Measurements from ENCODE around the gene L2HGDH. TPM values are rescaled to one million over a fixed set of nuclear protein-coding genes. Genes with fewer than 3 reads are reported as not detected.

The L2HGDH gene
- total RNA-seq, 2 experiments from 2014 or later, result 1.7 to 3.1 TPM

GRCh38 chr14:50312734-50313054 lies 665 bp upstream of the L2HGDH start:
- no peaks in the 10 kb centered on the region for H3K9me3 Mint-ChIP-seq
- H3K4me1 Mint-ChIP-seq (ENCODE audit: low read depth), result peaks cover 59% of the 10 kb centered on the region
- Histone ChIP-seq H3K4me3 (ENCODE audit: low read length) (peak overlapping the region; percentile 90), H3K27ac (ENCODE audit: low read depth in 1 of 2, low read length in 2 of 2) (peak overlapping the region; percentile 85 to 90), H3K9me3 (ENCODE audit: control insufficient read depth in 1 of 2, insufficient read depth in 1 of 2, low read length in 2 of 2) (no peaks in the 10 kb centered on the region), H3K4me1 (ENCODE audit: insufficient read depth, low read length) (peaks cover 23% of the 10 kb centered on the region), H3K27me3 (ENCODE audit: control insufficient read depth in 1 of 2, insufficient read depth in 2 of 2, low read length in 2 of 2) (no peaks in the 10 kb centered on the region), H3K36me3 (ENCODE audit: insufficient read depth, low read length) (peaks cover 3% of the 10 kb centered on the region)
- H3K36me3 Mint-ChIP-seq (ENCODE audit: low read depth), result peaks cover 21% of the 10 kb centered on the region
- H3K27ac Mint-ChIP-seq, result peak overlapping the region; percentile 98
- intact Hi-C loops (cut with DNase I, micrococcal nuclease), result loop anchor here (1.0 to 10.0 kb wide), 10 partner anchors 9 to 1340 kb away; partner anchors contain the start of genes FRMD6 (in 1 of the 2), MAP4K5 (in 1 of the 2), MGAT2 (in 1 of the 2) and POLE2 (in 1 of the 2)
- ATAC-seq (ENCODE audit: poor library complexity), result peak; percentile 61
- ChIA-PET CTCF (interaction anchor here (1.3 to 4.1 kb wide), 3 partner anchors 9 to 80 kb away, joined by 3 to 43 read pairs (median 5); no protein-coding TSS in a partner anchor), POLR2A (interaction anchor here (0.7 to 2.6 kb wide), 13 partner anchors 8 to 726 kb away, joined by 3 to 18 read pairs (median 5); partner anchors contain the start of genes CDKL1, MGAT2, RPL36AL and RPS29)
- peak in 3 of 14 experiments; percentile 62 to 86 (median 70) for DNase-seq
- no peaks in the 10 kb centered on the region for H3K27me3 Mint-ChIP-seq
- peak overlapping the region; percentile 97 for H3K4me3 Mint-ChIP-seq
- TF ChIP-seq, protein P1, sequence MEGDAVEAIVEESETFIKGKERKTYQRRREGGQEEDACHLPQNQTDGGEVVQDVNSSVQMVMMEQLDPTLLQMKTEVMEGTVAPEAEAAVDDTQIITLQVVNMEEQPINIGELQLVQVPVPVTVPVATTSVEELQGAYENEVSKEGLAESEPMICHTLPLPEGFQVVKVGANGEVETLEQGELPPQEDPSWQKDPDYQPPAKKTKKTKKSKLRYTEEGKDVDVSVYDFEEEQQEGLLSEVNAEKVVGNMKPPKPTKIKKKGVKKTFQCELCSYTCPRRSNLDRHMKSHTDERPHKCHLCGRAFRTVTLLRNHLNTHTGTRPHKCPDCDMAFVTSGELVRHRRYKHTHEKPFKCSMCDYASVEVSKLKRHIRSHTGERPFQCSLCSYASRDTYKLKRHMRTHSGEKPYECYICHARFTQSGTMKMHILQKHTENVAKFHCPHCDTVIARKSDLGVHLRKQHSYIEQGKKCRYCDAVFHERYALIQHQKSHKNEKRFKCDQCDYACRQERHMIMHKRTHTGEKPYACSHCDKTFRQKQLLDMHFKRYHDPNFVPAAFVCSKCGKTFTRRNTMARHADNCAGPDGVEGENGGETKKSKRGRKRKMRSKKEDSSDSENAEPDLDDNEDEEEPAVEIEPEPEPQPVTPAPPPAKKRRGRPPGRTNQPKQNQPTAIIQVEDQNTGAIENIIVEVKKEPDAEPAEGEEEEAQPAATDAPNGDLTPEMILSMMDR (IDR thresholded peaks at IDR 0.05), result no peak

GRCh38 chr14:50311337-50311971 lies 575 bp downstream of the L2HGDH start:
- peak overlapping the region; percentile 90 for H3K4me3 ChIP-seq (ENCODE audit: low read length)

GRCh38 chr14:50310445-50310844 lies 1.6 kb downstream of the L2HGDH start:
- H3K27me3 Mint-ChIP-seq, result no peaks in the 10 kb centered on the region

More at GRCh38 chr14:50311337-50311971, 575 bp downstream of the L2HGDH start:
- H3K27me3 ChIP-seq (ENCODE audit: control insufficient read depth in 1 of 2, insufficient read depth in 2 of 2, low read length in 2 of 2), result no peaks in the 10 kb centered on the region
- H3K36me3 ChIP-seq (ENCODE audit: insufficient read depth, low read length), result peaks cover 3% of the 10 kb centered on the region
- Mint-ChIP-seq H3K27ac (peak overlapping the region; percentile 98), H3K36me3 (ENCODE audit: low read depth) (peaks cover 21% of the 10 kb centered on the region), H3K4me1 (ENCODE audit: low read depth) (peaks cover 50% of the 10 kb centered on the region), H3K27me3 (no peaks in the 10 kb centered on the region), H3K4me3 (peak overlapping the region; percentile 97), H3K9me3 (no peaks in the 10 kb centered on the region)
- ATAC-seq (ENCODE audit: poor library complexity), result no peak
- TF ChIP-seq, protein P1 (IDR thresholded peaks at IDR 0.05), result peak; percentile 32
- no peak for DNase-seq
- peaks cover 23% of the 10 kb centered on the region for H3K4me1 ChIP-seq (ENCODE audit: insufficient read depth, low read length)
- ChIA-PET CTCF (interaction anchor here (0.6 to 4.1 kb wide), 5 partner anchors 10 to 773 kb away, joined by 3 to 43 read pairs (median 3); no protein-coding TSS in a partner anchor), POLR2A (interaction anchor here (0.6 to 2.6 kb wide), 15 partner anchors 9 to 725 kb away, joined by 3 to 18 read pairs (median 4); partner anchors contain the start of genes LRR1, MGAT2, NEMF and RPL36AL)
- intact Hi-C loops (cut with DNase I, micrococcal nuclease), result loop anchor here (5.0 to 10.0 kb wide), 7 partner anchors 194 to 1341 kb away; partner anchors contain the start of genes FRMD6 (in 1 of the 2), MGAT2 (in 1 of the 2), POLE2 (in 1 of the 2) and RPL36AL (in 1 of the 2)
- no peaks in the 10 kb centered on the region for H3K9me3 ChIP-seq (ENCODE audit: control insufficient read depth in 1 of 2, insufficient read depth in 1 of 2, low read length in 2 of 2)
- H3K27ac ChIP-seq (ENCODE audit: low read depth in 1 of 2, low read length in 2 of 2), result peak overlapping the region; percentile 85 to 90

More at GRCh38 chr14:50310445-50310844, 1.6 kb downstream of the L2HGDH start:
- H3K36me3 ChIP-seq (ENCODE audit: insufficient read depth, low read length), result peaks cover 3% of the 10 kb centered on the region
- intact Hi-C loops (cut with DNase I, micrococcal nuclease), result loop anchor here (5.0 to 10.0 kb wide), 7 partner anchors 193 to 1342 kb away; partner anchors contain the start of genes FRMD6 (in 1 of the 2), MGAT2 (in 1 of the 2), POLE2 (in 1 of the 2) and RPL36AL (in 1 of the 2)
- peak overlapping the region; percentile 54 for H3K4me3 Mint-ChIP-seq
- H3K9me3 Mint-ChIP-seq, result no peaks in the 10 kb centered on the region
- no peaks in the 10 kb centered on the region for H3K27me3 ChIP-seq (ENCODE audit: control insufficient read depth in 1 of 2, insufficient read depth in 2 of 2, low read length in 2 of 2)
- H3K27ac Mint-ChIP-seq, result no peak overlapping the region
- ChIA-PET CTCF (interaction anchor here (0.6 to 4.1 kb wide), 4 partner anchors 11 to 774 kb away, joined by 3 to 43 read pairs (median 4); no protein-coding TSS in a partner anchor), POLR2A (no interaction called here)
- no peaks in the 10 kb centered on the region for H3K9me3 ChIP-seq (ENCODE audit: control insufficient read depth in 1 of 2, insufficient read depth in 1 of 2, low read length in 2 of 2)
- peaks cover 42% of the 10 kb centered on the region for H3K4me1 Mint-ChIP-seq (ENCODE audit: low read depth)
- peaks cover 23% of the 10 kb centered on the region for H3K4me1 ChIP-seq (ENCODE audit: insufficient read depth, low read length)
- H3K4me3 ChIP-seq (ENCODE audit: low read length), result no peak overlapping the region
- no peak for DNase-seq
- H3K27ac ChIP-seq (ENCODE audit: low read depth in 1 of 2, low read length in 2 of 2), result no peak overlapping the region
- H3K36me3 Mint-ChIP-seq (ENCODE audit: low read depth), result peaks cover 16% of the 10 kb centered on the region
- TF ChIP-seq, protein P1 (IDR thresholded peaks at IDR 0.05), result no peak
- no peak for ATAC-seq (ENCODE audit: poor library complexity)
